ENCODE measurements around the gene IP6K3.

DNA sequence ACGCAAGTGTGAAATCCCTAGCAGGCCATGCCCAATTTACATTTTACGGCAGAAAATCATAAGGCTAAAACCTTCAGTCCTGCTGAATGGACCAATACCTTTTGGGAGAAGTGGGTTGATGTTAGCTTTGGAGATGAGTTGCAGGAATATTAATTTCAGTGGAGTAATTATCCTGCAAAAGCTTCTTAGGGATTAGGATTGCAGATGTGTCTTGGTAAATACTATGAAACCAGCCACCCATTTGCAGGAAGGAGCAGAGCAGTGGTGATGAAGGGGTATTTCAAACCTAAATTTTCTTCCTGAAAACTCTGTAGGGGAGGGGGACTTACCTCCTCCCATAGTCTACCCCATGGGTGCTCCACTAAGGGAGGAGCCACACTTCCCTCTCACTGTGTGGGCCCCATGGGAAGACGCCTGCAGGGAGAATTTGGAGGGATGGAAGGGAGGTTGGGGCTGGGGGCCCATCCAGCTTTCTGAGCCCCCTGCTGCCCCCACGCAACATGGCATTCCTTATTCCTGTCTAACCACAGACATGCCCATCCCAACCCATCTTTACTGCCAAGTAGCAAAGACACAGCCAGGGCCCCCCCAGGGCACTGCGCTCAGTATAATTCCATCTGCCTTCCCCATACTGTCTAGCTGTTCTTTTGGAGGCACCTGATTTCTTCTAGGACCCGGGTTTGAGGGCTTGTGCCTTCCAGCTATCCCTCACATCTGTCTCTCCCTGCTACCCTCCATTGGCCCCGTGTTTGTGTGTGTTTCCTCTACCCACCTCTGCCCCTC lies 20.6 kb downstream of the IP6K3 start:
- TF ChIP-seq, protein P1, sequence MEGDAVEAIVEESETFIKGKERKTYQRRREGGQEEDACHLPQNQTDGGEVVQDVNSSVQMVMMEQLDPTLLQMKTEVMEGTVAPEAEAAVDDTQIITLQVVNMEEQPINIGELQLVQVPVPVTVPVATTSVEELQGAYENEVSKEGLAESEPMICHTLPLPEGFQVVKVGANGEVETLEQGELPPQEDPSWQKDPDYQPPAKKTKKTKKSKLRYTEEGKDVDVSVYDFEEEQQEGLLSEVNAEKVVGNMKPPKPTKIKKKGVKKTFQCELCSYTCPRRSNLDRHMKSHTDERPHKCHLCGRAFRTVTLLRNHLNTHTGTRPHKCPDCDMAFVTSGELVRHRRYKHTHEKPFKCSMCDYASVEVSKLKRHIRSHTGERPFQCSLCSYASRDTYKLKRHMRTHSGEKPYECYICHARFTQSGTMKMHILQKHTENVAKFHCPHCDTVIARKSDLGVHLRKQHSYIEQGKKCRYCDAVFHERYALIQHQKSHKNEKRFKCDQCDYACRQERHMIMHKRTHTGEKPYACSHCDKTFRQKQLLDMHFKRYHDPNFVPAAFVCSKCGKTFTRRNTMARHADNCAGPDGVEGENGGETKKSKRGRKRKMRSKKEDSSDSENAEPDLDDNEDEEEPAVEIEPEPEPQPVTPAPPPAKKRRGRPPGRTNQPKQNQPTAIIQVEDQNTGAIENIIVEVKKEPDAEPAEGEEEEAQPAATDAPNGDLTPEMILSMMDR (IDR thresholded peaks at IDR 0.05): no peak
- TF ChIP-seq POLR2A (IDR thresholded peaks at IDR 0.05): no peak

Measured in heart left ventricle (tissue), 13 donors.